HepG2 (cell line): ENCODE data around the gene MEX3C. TPM values are rescaled to one million over a fixed set of nuclear protein-coding genes. Genes with fewer than 3 reads are reported as not detected.
A peak's percentile ranks its signal among the peaks of the same experiment; 100 is the strongest.

Experiments
- ATAC-seq: fragments of 200-7000 bp; cut with Tn5 transposase; 3 replicates; pipeline ENCODE4 v1.9.1; 2020; ENCODE audit warnings: mild to moderate bottlenecking, moderate library complexity
- BruUV-seq: library from RNA; stranded (reverse); fragments of 400-500 nt; replicated peaks from 2 replicates; lab custom pipeline; 2021; lab: Mats Ljungman, UMichigan
- CTCF ChIA-PET: fragments of 300-600 bp; formaldehyde crosslinking; extraction: SDS; loops from one replicate; lab custom pipeline; 2021; ENCODE audit warnings: low total read pairs, inconsistent platforms, low intra/inter-chr PET ratio; lab: Yijun Ruan, JAX
- POLR2A ChIA-PET: fragments of 350-600 bp; sonication (Branson Sonifier 250); formaldehyde crosslinking; loops from one replicate; lab custom pipeline; 2020; ENCODE audit warnings: antibody characterized with exemption, inconsistent platforms; lab: Yijun Ruan, JAX
- DNase-seq: peaks from one replicate; pipeline ENCODE4 v3.0.0-alpha.2; 2015; ENCODE audit warnings: low spot score
- FAIRE-seq: peaks from 3 replicates; lab custom pipeline; 2011; peaks lifted over from hg19 to GRCh38; lab: Jason Lieb, UNC
- H2AFZ ChIP-seq: one replicate; pipeline ENCODE4 v1.6.1; 2011; ENCODE audit warnings: low read length, inconsistent platforms
- H3K27ac ChIP-seq: fragments of 300-600 bp; 3 replicates; pipeline ENCODE4 v1.8.0; 2011; ENCODE audit warnings: mixed run types, mild to moderate bottlenecking, mixed read lengths, low read length, inconsistent platforms; ENCODE audit not compliant: insufficient read depth; ENCODE audit errors: extremely low read length
- H3K27me3 ChIP-seq, 2 experiments: fragments of 200-600 bp in 1 of 2; 2 replicates in 1 of 2; 3 replicates in 1 of 2; pipeline versions ENCODE4 v1.6.0 to v1.8.0; 2011; ENCODE audit warnings: low read length in 2 of 2, mild to moderate bottlenecking in 2 of 2, moderate library complexity in 2 of 2, inconsistent platforms in 1 of 2; ENCODE audit not compliant: insufficient read depth in 2 of 2, control insufficient read depth in 1 of 2
- H3K36me3 ChIP-seq, 2 experiments: fragments of 200-600 bp in 1 of 2; replicated peaks in 1 of 2; 2 replicates in 1 of 2; 3 replicates in 1 of 2; pipeline versions ENCODE4 v1.5.1 to v1.8.0; 2011; ENCODE audit warnings: low read length in 2 of 2, inconsistent platforms in 1 of 2; ENCODE audit not compliant: insufficient read depth in 2 of 2, control insufficient read depth in 1 of 2
- H3K4me1 ChIP-seq: 2 replicates; pipeline ENCODE4 v1.5.1; 2012; ENCODE audit warnings: low read length, inconsistent platforms; ENCODE audit not compliant: insufficient read depth
- H3K4me2 ChIP-seq: 2 replicates; pipeline ENCODE4 v1.6.0; 2011; ENCODE audit warnings: low read depth, low read length, inconsistent platforms
- H3K4me3 ChIP-seq, 3 experiments: fragments of 200-600 bp in 1 of 3; sonication (generic), shearing (Covaris generic) in 1 of 3; replicated peaks in 1 of 3; 2 replicates each; pipeline ENCODE4 v1.5.1; 2011 to 2016; ENCODE audit warnings: low read length in 3 of 3, inconsistent platforms in 2 of 3, low read depth in 2 of 3, mild to moderate bottlenecking in 2 of 3, control low read depth in 1 of 3, mixed read lengths in 1 of 3; ENCODE audit not compliant: insufficient read depth in 1 of 3
- H3K79me2 ChIP-seq: one replicate; pipeline ENCODE4 v1.6.1; 2011; ENCODE audit warnings: low read length, inconsistent platforms; ENCODE audit not compliant: insufficient read depth
- H3K9ac ChIP-seq: 2 replicates; pipeline ENCODE4 v1.6.0; 2011; ENCODE audit warnings: mild to moderate bottlenecking, low read depth, low read length, inconsistent platforms; ENCODE audit not compliant: insufficient read depth
- H3K9me3 ChIP-seq: 2 replicates; pipeline ENCODE4 v1.5.1; 2012; ENCODE audit warnings: mild to moderate bottlenecking, low read length
- H4K20me1 ChIP-seq: 2 replicates; pipeline ENCODE4 v1.6.0; 2011; ENCODE audit warnings: inconsistent platforms, mild to moderate bottlenecking, low read length, moderate library complexity; ENCODE audit not compliant: insufficient read depth
- BRD4 ChIP-seq: sonication (generic); formaldehyde crosslinking; IDR thresholded peaks from 2 replicates; pipeline ENCODE4 v1.4.0; 2020; ENCODE audit warnings: missing genetic modification reagents
- FOSL2 ChIP-seq: sonication (generic); formaldehyde crosslinking; IDR thresholded peaks from 2 replicates; pipeline ENCODE4 v1.4.0; 2020; ENCODE audit warnings: missing genetic modification reagents
- KLF6 ChIP-seq: IDR thresholded peaks from 2 replicates; pipeline ENCODE4 v1.8.0; 2016; ENCODE audit warnings: missing biosample characterization, missing genetic modification reagents
- KLF9 ChIP-seq: IDR thresholded peaks from 2 replicates; pipeline ENCODE4 v1.6.1; 2016; ENCODE audit warnings: low read depth
- NRL ChIP-seq: sonication (generic); formaldehyde crosslinking; IDR thresholded peaks from 2 replicates; pipeline ENCODE4 v1.5.0; 2020; ENCODE audit warnings: missing genetic modification reagents, mild to moderate bottlenecking, moderate library complexity, borderline replicate concordance
- ZNF12 ChIP-seq: sonication (generic); formaldehyde crosslinking; IDR thresholded peaks from 2 replicates; pipeline ENCODE4 v1.5.0; 2020; ENCODE audit warnings: missing genetic modification reagents
- ZNF644 ChIP-seq: IDR thresholded peaks from 2 replicates; pipeline ENCODE4 v1.6.1; 2016; ENCODE audit warnings: low read depth
- WGBS: methylation state at CpG from one replicate; pipeline ENCODE4 v1.1.6; 2017; ENCODE audit warnings: low lambda C conversion rate; 5-methylcytosine and 5-hydroxymethylcytosine counted together
- in situ Hi-C: cut with HindIII; loops from 2 replicates; pipeline ENCODE4 v1.10.0; 2017; ENCODE audit warnings: low pct_unique_long_range_greater_than_20kb; ENCODE audit not compliant: extremely low pct_ligation_motif_present
- intact Hi-C: fragments of 100-400 bp; cut with micrococcal nuclease; formaldehyde crosslinking; loops from one replicate; pipeline ENCODE4 v1.10.0; 2022; ENCODE audit not compliant: unreplicated experiment
- polyA plus RNA-seq, 8 experiments: library from polyadenylated mRNA; depleted of rRNA in 3 of 8; stranded (reverse) in 7 of 8; unstranded in 1 of 8; fragments of >200 nt; fragmentation: Illumina TruSeq in 4 of 8; extraction: Trizol in 4 of 8; gene quantifications; 2 replicates each; pipeline versions ENCODE4 v1.2.1 to v1.2.3, GENCODE V29; 2011 to 2016; ENCODE audit warnings: low read depth in 4 of 8, missing spikeins in 1 of 8, mixed read lengths in 1 of 8; ENCODE audit not compliant: insufficient read depth in 1 of 8
- total RNA-seq, 5 experiments: library from RNA; depleted of rRNA; stranded (reverse); fragments of >200 nt; fragmentation: Illumina TruSeq; extraction: Trizol; gene quantifications; 2 replicates each; pipeline ENCODE4 v1.2.3, GENCODE V29; 2016; ENCODE audit warnings: low read depth in 1 of 5
- TF ChIP-seq, protein P1 (sequence below): sonication (generic); formaldehyde crosslinking; IDR thresholded peaks from 2 replicates; pipeline ENCODE4 v1.9.0; 2022; ENCODE audit warnings: low read depth, missing genetic modification reagents
- TF ChIP-seq, protein P2 (sequence below): sonication (generic); formaldehyde crosslinking; IDR thresholded peaks from 2 replicates; pipeline ENCODE4 v1.9.0; 2021; ENCODE audit warnings: missing genetic modification reagents, borderline replicate concordance
- TF ChIP-seq, protein P3 (sequence below): IDR thresholded peaks from 2 replicates; pipeline ENCODE4 v1.6.1; 2016; ENCODE audit warnings: low read depth
- TF ChIP-seq, protein P4 (sequence below): sonication (generic); formaldehyde crosslinking; IDR thresholded peaks from 2 replicates; pipeline ENCODE4 v1.4.0; 2020; ENCODE audit warnings: missing genetic modification reagents
- TF ChIP-seq, protein P5 (sequence below): sonication (generic); formaldehyde crosslinking; IDR thresholded peaks from 2 replicates; pipeline ENCODE4 v1.9.0; 2021; ENCODE audit warnings: missing genetic modification reagents, mild to moderate bottlenecking, borderline replicate concordance

MEX3C gene
- total and polyA plus RNA-seq, 2 of the 13 experiments (the other 11 are each of a cell fraction or from before 2014, with no cell fraction given) = 34.8 to 36.4 TPM

DNA sequence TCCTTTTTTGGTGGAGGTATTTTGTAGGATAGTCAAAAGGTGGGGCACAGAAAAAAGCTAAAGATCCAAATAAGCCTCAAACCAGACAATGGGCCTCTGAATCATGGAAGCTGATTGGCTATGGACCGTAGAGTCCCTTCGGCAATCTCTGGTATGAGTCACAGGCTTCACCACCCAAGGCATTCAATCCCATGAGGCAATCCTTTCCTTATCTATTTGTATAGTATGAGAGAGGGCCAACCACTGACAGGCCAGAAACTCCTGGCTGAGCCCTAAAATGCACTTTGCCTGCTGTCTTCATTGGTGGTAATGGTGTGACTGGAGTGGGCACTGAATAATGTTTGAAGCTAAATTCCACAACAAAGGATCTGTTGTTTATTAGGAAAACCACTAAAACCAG lies 38.7 kb upstream of the MEX3C start:
- H3K4me2 ChIP-seq = no peak overlapping the region
- no TSS peak for BruUV-seq
- H3K4me1 ChIP-seq = peaks cover 12% of the 10 kb centered on the region; the same call in 1 of the 2 replicates
- no peak overlapping the region for H3K27ac ChIP-seq
- ATAC-seq (peak; percentile 95), DNase-seq (peak; percentile 72), FAIRE-seq (peak; percentile 26)
- no peaks in the 10 kb centered on the region for H3K79me2 ChIP-seq
- no peak overlapping the region for H2AFZ ChIP-seq
- CTCF ChIA-PET = no interaction called here
- H3K4me3 ChIP-seq = no peak overlapping the region
- POLR2A ChIA-PET = interaction anchor here (1.4 kb wide), 1 partner anchor 38 kb away, joined by 8 read pairs; the partner anchor contains the start of gene MEX3C
- no peaks in the 10 kb centered on the region for H3K9me3 ChIP-seq
- intact Hi-C loops = no loop called here
- 0 out of 5 replicates have a peak, but pooled peaks cover 1 to 3% of the 10 kb centered on the region in 2 experiments for H3K27me3 ChIP-seq
- H3K36me3 ChIP-seq = no peaks in the 10 kb centered on the region
- H3K9ac ChIP-seq = no peak overlapping the region
- 0% methylated on average over 2 of the region's 2 CpGs for WGBS
- in situ Hi-C loops = no loop called here
- no peaks in the 10 kb centered on the region for H4K20me1 ChIP-seq
- TF ChIP-seq, protein P1, sequence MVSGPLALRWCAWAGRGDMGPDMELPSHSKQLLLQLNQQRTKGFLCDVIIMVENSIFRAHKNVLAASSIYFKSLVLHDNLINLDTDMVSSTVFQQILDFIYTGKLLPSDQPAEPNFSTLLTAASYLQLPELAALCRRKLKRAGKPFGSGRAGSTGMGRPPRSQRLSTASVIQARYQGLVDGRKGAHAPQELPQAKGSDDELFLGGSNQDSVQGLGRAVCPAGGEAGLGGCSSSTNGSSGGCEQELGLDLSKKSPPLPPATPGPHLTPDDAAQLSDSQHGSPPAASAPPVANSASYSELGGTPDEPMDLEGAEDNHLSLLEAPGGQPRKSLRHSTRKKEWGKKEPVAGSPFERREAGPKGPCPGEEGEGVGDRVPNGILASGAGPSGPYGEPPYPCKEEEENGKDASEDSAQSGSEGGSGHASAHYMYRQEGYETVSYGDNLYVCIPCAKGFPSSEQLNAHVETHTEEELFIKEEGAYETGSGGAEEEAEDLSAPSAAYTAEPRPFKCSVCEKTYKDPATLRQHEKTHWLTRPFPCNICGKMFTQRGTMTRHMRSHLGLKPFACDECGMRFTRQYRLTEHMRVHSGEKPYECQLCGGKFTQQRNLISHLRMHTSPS = no peak
- TF ChIP-seq ZNF644 (CRISPR knock-in tag) (peak; percentile 77), KLF6 (no peak), ZNF12 (CRISPR knock-in tag) (peak; percentile 51; the same call in 1 of the 2 replicates), KLF9 (no peak), FOSL2 (CRISPR knock-in tag) (peak; percentile 95), NRL (no peak), BRD4 (CRISPR knock-in tag) (no peak)
- TF ChIP-seq, protein P2, sequence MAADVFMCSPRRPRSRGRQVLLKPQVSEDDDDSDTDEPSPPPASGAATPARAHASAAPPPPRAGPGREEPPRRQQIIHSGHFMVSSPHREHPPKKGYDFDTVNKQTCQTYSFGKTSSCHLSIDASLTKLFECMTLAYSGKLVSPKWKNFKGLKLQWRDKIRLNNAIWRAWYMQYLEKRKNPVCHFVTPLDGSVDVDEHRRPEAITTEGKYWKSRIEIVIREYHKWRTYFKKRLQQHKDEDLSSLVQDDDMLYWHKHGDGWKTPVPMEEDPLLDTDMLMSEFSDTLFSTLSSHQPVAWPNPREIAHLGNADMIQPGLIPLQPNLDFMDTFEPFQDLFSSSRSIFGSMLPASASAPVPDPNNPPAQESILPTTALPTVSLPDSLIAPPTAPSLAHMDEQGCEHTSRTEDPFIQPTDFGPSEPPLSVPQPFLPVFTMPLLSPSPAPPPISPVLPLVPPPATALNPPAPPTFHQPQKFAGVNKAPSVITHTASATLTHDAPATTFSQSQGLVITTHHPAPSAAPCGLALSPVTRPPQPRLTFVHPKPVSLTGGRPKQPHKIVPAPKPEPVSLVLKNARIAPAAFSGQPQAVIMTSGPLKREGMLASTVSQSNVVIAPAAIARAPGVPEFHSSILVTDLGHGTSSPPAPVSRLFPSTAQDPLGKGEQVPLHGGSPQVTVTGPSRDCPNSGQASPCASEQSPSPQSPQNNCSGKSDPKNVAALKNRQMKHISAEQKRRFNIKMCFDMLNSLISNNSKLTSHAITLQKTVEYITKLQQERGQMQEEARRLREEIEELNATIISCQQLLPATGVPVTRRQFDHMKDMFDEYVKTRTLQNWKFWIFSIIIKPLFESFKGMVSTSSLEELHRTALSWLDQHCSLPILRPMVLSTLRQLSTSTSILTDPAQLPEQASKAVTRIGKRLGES = no peak
- TF ChIP-seq, protein P3, sequence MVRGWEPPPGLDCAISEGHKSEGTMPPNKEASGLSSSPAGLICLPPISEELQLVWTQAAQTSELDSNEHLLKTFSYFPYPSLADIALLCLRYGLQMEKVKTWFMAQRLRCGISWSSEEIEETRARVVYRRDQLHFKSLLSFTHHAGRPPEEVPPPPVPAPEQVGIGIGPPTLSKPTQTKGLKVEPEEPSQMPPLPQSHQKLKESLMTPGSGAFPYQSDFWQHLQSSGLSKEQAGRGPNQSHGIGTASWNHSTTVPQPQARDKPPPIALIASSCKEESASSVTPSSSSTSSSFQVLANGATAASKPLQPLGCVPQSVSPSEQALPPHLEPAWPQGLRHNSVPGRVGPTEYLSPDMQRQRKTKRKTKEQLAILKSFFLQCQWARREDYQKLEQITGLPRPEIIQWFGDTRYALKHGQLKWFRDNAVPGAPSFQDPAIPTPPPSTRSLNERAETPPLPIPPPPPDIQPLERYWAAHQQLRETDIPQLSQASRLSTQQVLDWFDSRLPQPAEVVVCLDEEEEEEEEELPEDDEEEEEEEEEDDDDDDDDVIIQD = peak; percentile 55; the same call in 1 of the 2 replicates
- TF ChIP-seq, protein P4, sequence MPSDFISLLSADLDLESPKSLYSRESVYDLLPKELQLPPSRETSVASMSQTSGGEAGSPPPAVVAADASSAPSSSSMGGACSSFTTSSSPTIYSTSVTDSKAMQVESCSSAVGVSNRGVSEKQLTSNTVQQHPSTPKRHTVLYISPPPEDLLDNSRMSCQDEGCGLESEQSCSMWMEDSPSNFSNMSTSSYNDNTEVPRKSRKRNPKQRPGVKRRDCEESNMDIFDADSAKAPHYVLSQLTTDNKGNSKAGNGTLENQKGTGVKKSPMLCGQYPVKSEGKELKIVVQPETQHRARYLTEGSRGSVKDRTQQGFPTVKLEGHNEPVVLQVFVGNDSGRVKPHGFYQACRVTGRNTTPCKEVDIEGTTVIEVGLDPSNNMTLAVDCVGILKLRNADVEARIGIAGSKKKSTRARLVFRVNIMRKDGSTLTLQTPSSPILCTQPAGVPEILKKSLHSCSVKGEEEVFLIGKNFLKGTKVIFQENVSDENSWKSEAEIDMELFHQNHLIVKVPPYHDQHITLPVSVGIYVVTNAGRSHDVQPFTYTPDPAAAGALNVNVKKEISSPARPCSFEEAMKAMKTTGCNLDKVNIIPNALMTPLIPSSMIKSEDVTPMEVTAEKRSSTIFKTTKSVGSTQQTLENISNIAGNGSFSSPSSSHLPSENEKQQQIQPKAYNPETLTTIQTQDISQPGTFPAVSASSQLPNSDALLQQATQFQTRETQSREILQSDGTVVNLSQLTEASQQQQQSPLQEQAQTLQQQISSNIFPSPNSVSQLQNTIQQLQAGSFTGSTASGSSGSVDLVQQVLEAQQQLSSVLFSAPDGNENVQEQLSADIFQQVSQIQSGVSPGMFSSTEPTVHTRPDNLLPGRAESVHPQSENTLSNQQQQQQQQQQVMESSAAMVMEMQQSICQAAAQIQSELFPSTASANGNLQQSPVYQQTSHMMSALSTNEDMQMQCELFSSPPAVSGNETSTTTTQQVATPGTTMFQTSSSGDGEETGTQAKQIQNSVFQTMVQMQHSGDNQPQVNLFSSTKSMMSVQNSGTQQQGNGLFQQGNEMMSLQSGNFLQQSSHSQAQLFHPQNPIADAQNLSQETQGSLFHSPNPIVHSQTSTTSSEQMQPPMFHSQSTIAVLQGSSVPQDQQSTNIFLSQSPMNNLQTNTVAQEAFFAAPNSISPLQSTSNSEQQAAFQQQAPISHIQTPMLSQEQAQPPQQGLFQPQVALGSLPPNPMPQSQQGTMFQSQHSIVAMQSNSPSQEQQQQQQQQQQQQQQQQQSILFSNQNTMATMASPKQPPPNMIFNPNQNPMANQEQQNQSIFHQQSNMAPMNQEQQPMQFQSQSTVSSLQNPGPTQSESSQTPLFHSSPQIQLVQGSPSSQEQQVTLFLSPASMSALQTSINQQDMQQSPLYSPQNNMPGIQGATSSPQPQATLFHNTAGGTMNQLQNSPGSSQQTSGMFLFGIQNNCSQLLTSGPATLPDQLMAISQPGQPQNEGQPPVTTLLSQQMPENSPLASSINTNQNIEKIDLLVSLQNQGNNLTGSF (CRISPR knock-in tag) = no peak
- TF ChIP-seq, protein P5, sequence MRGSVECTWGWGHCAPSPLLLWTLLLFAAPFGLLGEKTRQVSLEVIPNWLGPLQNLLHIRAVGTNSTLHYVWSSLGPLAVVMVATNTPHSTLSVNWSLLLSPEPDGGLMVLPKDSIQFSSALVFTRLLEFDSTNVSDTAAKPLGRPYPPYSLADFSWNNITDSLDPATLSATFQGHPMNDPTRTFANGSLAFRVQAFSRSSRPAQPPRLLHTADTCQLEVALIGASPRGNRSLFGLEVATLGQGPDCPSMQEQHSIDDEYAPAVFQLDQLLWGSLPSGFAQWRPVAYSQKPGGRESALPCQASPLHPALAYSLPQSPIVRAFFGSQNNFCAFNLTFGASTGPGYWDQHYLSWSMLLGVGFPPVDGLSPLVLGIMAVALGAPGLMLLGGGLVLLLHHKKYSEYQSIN = no peak
